ENCODE data around the gene ICE1. TPM values are rescaled to one million over a fixed set of nuclear protein-coding genes. Genes with fewer than 3 reads are reported as not detected.

ICE1 gene
- total RNA-seq, 1 experiment from 2014 or later = 38.3 TPM

DNA sequence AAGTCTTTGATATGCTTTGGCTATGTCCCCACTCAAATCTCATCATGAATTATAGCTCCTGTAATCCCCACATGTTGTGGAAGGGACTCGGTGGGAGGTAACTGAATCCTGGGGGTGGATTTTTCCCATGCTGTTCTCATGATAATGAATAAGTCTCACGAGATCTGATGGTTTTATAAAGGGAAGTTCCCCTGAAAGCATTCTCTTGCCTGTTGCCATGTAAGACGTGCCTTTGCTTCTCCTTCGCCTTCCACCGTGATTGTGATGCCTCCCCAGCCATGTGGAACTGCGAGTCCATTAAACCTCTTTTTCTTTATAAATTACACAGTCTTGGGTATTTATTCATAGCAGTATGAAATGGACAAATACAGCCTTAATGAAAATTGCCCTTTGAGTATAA lies 44.7 kb upstream of the ICE1 start:
- intact Hi-C loops (cut with micrococcal nuclease; ENCODE audit: unreplicated experiment) = no loop called here
- H3K4me1 ChIP-seq (ENCODE audit: control insufficient read depth, insufficient read depth, low read length) = no peaks in the 10 kb centered on the region
- in situ Hi-C loops (cut with HindIII; ENCODE audit: low pct_unique_long_range_greater_than_20kb, low sequenced_read_pairs) = no loop called here
- TF ChIP-seq POLR2AphosphoS5 (IDR thresholded peaks at IDR 0.05; ENCODE audit: low read depth, low read length) (no peak), SIN3A (IDR thresholded peaks at IDR 0.05; ENCODE audit: borderline replicate concordance, insufficient read depth, low read depth, low read length) (no peak), TCF7L2 (IDR thresholded peaks at IDR 0.05; ENCODE audit: low read depth, low read length) (no peak), REST (IDR thresholded peaks at IDR 0.05; ENCODE audit: insufficient read depth in 1 of 2, low read depth in 2 of 2, low read length in 1 of 2) (no peak)
- TF ChIP-seq, protein P1, sequence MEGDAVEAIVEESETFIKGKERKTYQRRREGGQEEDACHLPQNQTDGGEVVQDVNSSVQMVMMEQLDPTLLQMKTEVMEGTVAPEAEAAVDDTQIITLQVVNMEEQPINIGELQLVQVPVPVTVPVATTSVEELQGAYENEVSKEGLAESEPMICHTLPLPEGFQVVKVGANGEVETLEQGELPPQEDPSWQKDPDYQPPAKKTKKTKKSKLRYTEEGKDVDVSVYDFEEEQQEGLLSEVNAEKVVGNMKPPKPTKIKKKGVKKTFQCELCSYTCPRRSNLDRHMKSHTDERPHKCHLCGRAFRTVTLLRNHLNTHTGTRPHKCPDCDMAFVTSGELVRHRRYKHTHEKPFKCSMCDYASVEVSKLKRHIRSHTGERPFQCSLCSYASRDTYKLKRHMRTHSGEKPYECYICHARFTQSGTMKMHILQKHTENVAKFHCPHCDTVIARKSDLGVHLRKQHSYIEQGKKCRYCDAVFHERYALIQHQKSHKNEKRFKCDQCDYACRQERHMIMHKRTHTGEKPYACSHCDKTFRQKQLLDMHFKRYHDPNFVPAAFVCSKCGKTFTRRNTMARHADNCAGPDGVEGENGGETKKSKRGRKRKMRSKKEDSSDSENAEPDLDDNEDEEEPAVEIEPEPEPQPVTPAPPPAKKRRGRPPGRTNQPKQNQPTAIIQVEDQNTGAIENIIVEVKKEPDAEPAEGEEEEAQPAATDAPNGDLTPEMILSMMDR (IDR thresholded peaks at IDR 0.05) = no peak
- no TSS peak for BruUV-seq (replicated peaks)
- CTCF ChIA-PET = no interaction called here
- no peak overlapping the region for H3K4me3 ChIP-seq (ENCODE audit: low read depth in 2 of 2, low read length in 2 of 2)
- H3K27me3 ChIP-seq (ENCODE audit: control insufficient read depth, insufficient read depth, low read length) = no peaks in the 10 kb centered on the region
- DNase-seq (ENCODE audit: low read depth, low spot score) (no peak), ATAC-seq (no peak)
- POLR2A ChIA-PET = no interaction called here
- H3K36me3 ChIP-seq (ENCODE audit: control insufficient read depth, insufficient read depth, low read length) = no peaks in the 10 kb centered on the region
- no peaks in the 10 kb centered on the region for H3K9me3 ChIP-seq (ENCODE audit: control insufficient read depth, insufficient read depth, low read depth, low read length)
- H3K27ac ChIP-seq (ENCODE audit: low read length) = no peak overlapping the region

DNA sequence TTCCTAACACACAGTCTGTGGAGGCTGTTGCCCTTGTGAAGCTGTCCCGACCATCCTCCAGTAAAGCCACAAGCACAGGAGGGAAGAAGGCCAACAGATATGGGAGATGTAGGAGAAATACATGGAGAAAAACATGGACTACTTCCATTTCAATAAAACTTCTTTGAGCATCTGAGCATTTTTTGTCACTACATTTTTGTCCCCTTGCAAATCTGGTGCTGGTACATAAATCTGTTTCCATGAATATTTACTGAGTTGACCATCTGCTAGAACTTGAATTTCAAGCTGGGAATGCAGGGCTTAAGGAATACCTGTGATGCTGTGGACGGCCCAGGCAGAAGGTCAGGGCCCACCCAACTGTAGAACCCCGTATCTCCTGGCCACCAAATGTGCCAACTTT lies 43.9 kb upstream of the ICE1 start:
- BruUV-seq (replicated peaks) = no TSS peak
- H3K4me1 ChIP-seq (ENCODE audit: control insufficient read depth, insufficient read depth, low read length) = no peaks in the 10 kb centered on the region

More for the DNA sequence above, 43.9 kb upstream of the ICE1 start:
- ChIA-PET CTCF (no interaction called here), POLR2A (no interaction called here)
- no peak for ATAC-seq
- no peak for DNase-seq (ENCODE audit: low read depth, low spot score)
- H3K27me3 ChIP-seq (ENCODE audit: control insufficient read depth, insufficient read depth, low read length) = no peaks in the 10 kb centered on the region
- H3K27ac ChIP-seq (ENCODE audit: low read length) = no peak overlapping the region
- no peak overlapping the region for H3K4me3 ChIP-seq (ENCODE audit: low read depth in 2 of 2, low read length in 2 of 2)
- no peaks in the 10 kb centered on the region for H3K9me3 ChIP-seq (ENCODE audit: control insufficient read depth, insufficient read depth, low read depth, low read length)
- TF ChIP-seq POLR2AphosphoS5 (IDR thresholded peaks at IDR 0.05; ENCODE audit: low read depth, low read length) (no peak), REST (IDR thresholded peaks at IDR 0.05; ENCODE audit: insufficient read depth in 1 of 2, low read depth in 2 of 2, low read length in 1 of 2) (no peak), TCF7L2 (IDR thresholded peaks at IDR 0.05; ENCODE audit: low read depth, low read length) (no peak), SIN3A (IDR thresholded peaks at IDR 0.05; ENCODE audit: borderline replicate concordance, insufficient read depth, low read depth, low read length) (no peak)
- TF ChIP-seq, protein P1 (IDR thresholded peaks at IDR 0.05) = no peak
- no peaks in the 10 kb centered on the region for H3K36me3 ChIP-seq (ENCODE audit: control insufficient read depth, insufficient read depth, low read length)
- intact Hi-C loops (cut with micrococcal nuclease; ENCODE audit: unreplicated experiment) = no loop called here
- in situ Hi-C loops (cut with HindIII; ENCODE audit: low pct_unique_long_range_greater_than_20kb, low sequenced_read_pairs) = no loop called here
